Tibial artery (tissue), 4 donors: ENCODE data around the gene TRPV5.

ENCODE experiments used
- DNase-seq, 2 donors: peaks; one replicate each; pipeline ENCODE4 v3.0.0-alpha.2; 2019
- H3K27ac ChIP-seq, 2 donors: fragments of 200-600 bp; sonication (generic) in 1 of 2; 1 replicate in 1 of 2; 2 replicates in 1 of 2; pipeline ENCODE4 v1.5.1; 2018 to 2019; ENCODE audit warnings: mild to moderate bottlenecking in 1 of 2
- H3K27me3 ChIP-seq, 2 donors: fragments of 200-600 bp; sonication (generic) in 1 of 2; one replicate each; pipeline versions ENCODE4 v1.5.1 to v1.6.0; 2016 to 2019
- H3K36me3 ChIP-seq, 3 donors: fragments of 200-600 bp; sonication (generic) in 2 of 3; one replicate each; pipeline ENCODE4 v1.5.1; 2016 to 2019; ENCODE audit warnings: mild to moderate bottlenecking in 2 of 3
- H3K4me1 ChIP-seq, 4 donors: fragments of 200-600 bp; sonication (generic) in 2 of 4; 1 replicate in 3 of 4; 2 replicates in 1 of 4; pipeline ENCODE4 v1.5.1; 2016 to 2019
- H3K4me3 ChIP-seq, 2 donors: fragments of 200-600 bp; sonication (generic) in 1 of 2; 1 replicate in 1 of 2; 2 replicates in 1 of 2; pipeline ENCODE4 v1.5.1; 2018 to 2019; ENCODE audit warnings: mild to moderate bottlenecking in 2 of 2
- H3K9me3 ChIP-seq, 3 donors: fragments of 200-600 bp; sonication (generic) in 1 of 3; one replicate each; pipeline ENCODE4 v1.5.1; 2016 to 2019
- CTCF ChIP-seq, 2 experiments: fragments of 200-600 bp in 1 of 2; fragments of 450-650 bp in 1 of 2; IDR thresholded peaks; one replicate each; pipeline ENCODE4 v1.5.1; 2017 to 2019; ENCODE audit warnings: antibody characterized with exemption in 2 of 2, mild to moderate bottlenecking in 1 of 2, moderate library complexity in 1 of 2
- intact Hi-C: fragments of 100-400 bp; cut with DNase I; formaldehyde crosslinking; loops from one replicate; pipeline ENCODE4 v1.15.0; 2023; ENCODE audit warnings: low total_unique reads

Gene TRPV5

GRCh38 chr7:142915315-142915714 is 18.2 kb downstream of the TRPV5 start:
- Histone ChIP-seq H3K4me1 (no peaks in the 10 kb centered on the region), H3K9me3 (no peaks in the 10 kb centered on the region), H3K4me3 (no peak overlapping the region), H3K36me3 (no peaks in the 10 kb centered on the region), H3K27ac (no peak overlapping the region), H3K27me3 (peaks cover 0 to 16% of the 10 kb centered on the region in 2 donors)
- no peak for DNase-seq
- no peak for TF ChIP-seq CTCF (IDR thresholded peaks at IDR 0.05)
- intact Hi-C loops = no loop called here

GRCh38 chr7:142914121-142914520 is 19.4 kb downstream of the TRPV5 start:
- intact Hi-C loops = no loop called here
- H3K27ac ChIP-seq = no peak overlapping the region
- H3K27me3 ChIP-seq = peaks cover 0 to 16% of the 10 kb centered on the region in 2 donors
- DNase-seq = no peak
- no peaks in the 10 kb centered on the region for H3K36me3 ChIP-seq
- no peaks in the 10 kb centered on the region for H3K9me3 ChIP-seq
- H3K4me3 ChIP-seq = no peak overlapping the region
- no peaks in the 10 kb centered on the region for H3K4me1 ChIP-seq
- no peak for TF ChIP-seq CTCF (IDR thresholded peaks at IDR 0.05)

GRCh38 chr7:142913566-142913965 is 20.0 kb downstream of the TRPV5 start:
- H3K27me3 ChIP-seq = peaks cover 0 to 12% of the 10 kb centered on the region in 2 donors
- DNase-seq = no peak
- TF ChIP-seq CTCF (IDR thresholded peaks at IDR 0.05) = no peak
- no peaks in the 10 kb centered on the region for H3K9me3 ChIP-seq
- no peaks in the 10 kb centered on the region for H3K4me1 ChIP-seq
- no peak overlapping the region for H3K27ac ChIP-seq
- H3K4me3 ChIP-seq = no peak overlapping the region
- H3K36me3 ChIP-seq = no peaks in the 10 kb centered on the region
- intact Hi-C loops = no loop called here

- Histone ChIP-seq H3K9me3 (no peaks in the 10 kb centered on the region), H3K27me3 (peaks cover 0 to 13% of the 10 kb centered on the region in 2 donors), H3K27ac (no peak overlapping the region), H3K4me3 (no peak overlapping the region), H3K4me1 (no peaks in the 10 kb centered on the region), H3K36me3 (no peaks in the 10 kb centered on the region)
- intact Hi-C loops = no loop called here
- no peak for DNase-seq
- no peak for TF ChIP-seq CTCF (IDR thresholded peaks at IDR 0.05)
Measured at GRCh38 chr7:142913051-142913450, 20.5 kb downstream of the TRPV5 start.

GRCh38 chr7:142910481-142910880 is 23.1 kb downstream of the TRPV5 start:
- Histone ChIP-seq H3K4me1 (no peaks in the 10 kb centered on the region), H3K27me3 (peaks cover 0 to 12% of the 10 kb centered on the region in 2 donors), H3K36me3 (no peaks in the 10 kb centered on the region), H3K27ac (no peak overlapping the region), H3K4me3 (no peak overlapping the region), H3K9me3 (no peaks in the 10 kb centered on the region)
- intact Hi-C loops = no loop called here
- no peak for TF ChIP-seq CTCF (IDR thresholded peaks at IDR 0.05)
- no peak for DNase-seq

GRCh38 chr7:142910031-142910433 is 23.5 kb downstream of the TRPV5 start:
- no peaks in the 10 kb centered on the region for H3K4me1 ChIP-seq
- no peaks in the 10 kb centered on the region for H3K36me3 ChIP-seq
- H3K9me3 ChIP-seq = no peaks in the 10 kb centered on the region
- no peak for TF ChIP-seq CTCF (IDR thresholded peaks at IDR 0.05)
- peaks cover 0 to 9% of the 10 kb centered on the region in 2 donors for H3K27me3 ChIP-seq
- H3K27ac ChIP-seq = no peak overlapping the region
- H3K4me3 ChIP-seq = no peak overlapping the region
- DNase-seq = no peak
- intact Hi-C loops = no loop called here
